ENCODE measurements around the gene ABAT. TPM values are rescaled to one million over a fixed set of nuclear protein-coding genes. Genes with fewer than 3 reads are reported as not detected.

Gene ABAT
- total and polyA plus RNA-seq, 5 donors from 2014 or later, result 2.3 to 13.9 (median 3.3) TPM

DNA sequence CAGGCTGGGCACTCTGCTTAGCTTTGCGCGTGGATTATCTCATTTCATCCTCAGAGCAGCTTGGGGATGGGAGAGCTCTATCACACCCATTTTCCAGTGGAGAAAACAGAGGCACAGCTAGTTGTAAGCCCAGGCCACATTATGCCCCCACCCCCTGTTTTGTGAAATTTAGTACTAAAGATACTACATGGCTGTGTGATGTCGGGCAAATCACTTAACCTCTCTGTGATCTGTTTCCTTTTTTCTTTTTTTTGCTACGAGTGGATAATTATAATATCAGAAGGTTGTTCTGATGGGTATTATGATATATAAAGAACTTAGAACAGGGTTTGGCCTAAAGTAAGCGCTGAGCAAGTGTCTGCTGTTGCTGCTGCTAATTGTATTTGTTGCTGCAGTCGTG, 41.6 kb downstream of the ABAT start:
- H3K9me3 ChIP-seq (ENCODE audit: control insufficient read depth in 2 of 2, low read length in 2 of 2), result peaks cover 3 to 7% of the 10 kb centered on the region in 2 experiments
- no peaks in the 10 kb centered on the region for H3K4me1 ChIP-seq (ENCODE audit: control insufficient read depth, insufficient read depth, low read length, poor library complexity, severe bottlenecking)
- Mint-ChIP-seq H3K27ac (no peak overlapping the region), H3K27me3 (no peaks in the 10 kb centered on the region), H3K9me3 (peaks cover 0 to 8% (median 0%) of the 10 kb centered on the region in 7 donors), H3K4me1 (peaks cover 3 to 6% (median 4%) of the 10 kb centered on the region in 4 donors), H3K36me3 (peaks cover 36% of the 10 kb centered on the region), H3K4me3 (no peak overlapping the region)
- no peak overlapping the region for H3K27ac ChIP-seq (ENCODE audit: insufficient read depth, low read length, poor library complexity, severe bottlenecking)
- H3K27me3 ChIP-seq (ENCODE audit: control insufficient read depth, insufficient read depth, low read length), result no peaks in the 10 kb centered on the region
- peaks cover 4% of the 10 kb centered on the region for H3K36me3 ChIP-seq (ENCODE audit: control insufficient read depth, insufficient read depth, low read length)
- DNase-seq, result no peak
- no peak overlapping the region for H3K4me3 ChIP-seq (ENCODE audit: low read depth, low read length)
- ATAC-seq (ENCODE audit: low read depth in 2 of 2), result no peak

DNA sequence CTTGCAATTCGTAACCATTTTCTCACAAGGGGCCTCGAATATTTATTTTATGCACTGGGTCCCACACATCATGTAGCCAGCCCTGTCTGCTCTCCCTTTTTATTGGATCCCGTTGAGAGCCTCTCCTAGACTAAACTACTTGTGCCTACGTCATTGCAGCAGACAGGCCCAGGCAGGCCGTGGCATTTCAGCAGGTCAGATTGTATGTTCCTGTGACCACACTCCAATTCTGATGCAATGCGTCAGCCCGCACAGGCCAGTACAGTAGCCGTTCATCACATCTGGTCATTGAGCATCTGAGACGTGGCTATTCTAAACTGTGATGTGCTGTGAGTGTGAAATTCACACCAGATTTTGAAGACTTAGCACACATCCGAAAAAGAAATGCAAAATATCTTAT, 42.2 kb downstream of the ABAT start:
- H3K9me3 ChIP-seq (ENCODE audit: control insufficient read depth in 2 of 2, low read length in 2 of 2), result peaks cover 3 to 7% of the 10 kb centered on the region in 2 experiments
- H3K36me3 ChIP-seq (ENCODE audit: control insufficient read depth, insufficient read depth, low read length), result peaks cover 4% of the 10 kb centered on the region
- no peaks in the 10 kb centered on the region for H3K27me3 Mint-ChIP-seq
- no peak overlapping the region for H3K27ac Mint-ChIP-seq
- H3K4me3 Mint-ChIP-seq, result no peak overlapping the region
- no peak for DNase-seq
- H3K4me1 ChIP-seq (ENCODE audit: control insufficient read depth, insufficient read depth, low read length, poor library complexity, severe bottlenecking), result no peaks in the 10 kb centered on the region
- H3K4me1 Mint-ChIP-seq, result peaks cover 3 to 8% (median 4%) of the 10 kb centered on the region in 4 donors
- H3K4me3 ChIP-seq (ENCODE audit: low read depth, low read length), result no peak overlapping the region
- no peaks in the 10 kb centered on the region for H3K27me3 ChIP-seq (ENCODE audit: control insufficient read depth, insufficient read depth, low read length)
- peaks cover 0 to 8% (median 0%) of the 10 kb centered on the region in 7 donors for H3K9me3 Mint-ChIP-seq
- no peak for ATAC-seq (ENCODE audit: low read depth in 2 of 2)
- H3K36me3 Mint-ChIP-seq, result peaks cover 32% of the 10 kb centered on the region
- no peak overlapping the region for H3K27ac ChIP-seq (ENCODE audit: insufficient read depth, low read length, poor library complexity, severe bottlenecking)

DNA sequence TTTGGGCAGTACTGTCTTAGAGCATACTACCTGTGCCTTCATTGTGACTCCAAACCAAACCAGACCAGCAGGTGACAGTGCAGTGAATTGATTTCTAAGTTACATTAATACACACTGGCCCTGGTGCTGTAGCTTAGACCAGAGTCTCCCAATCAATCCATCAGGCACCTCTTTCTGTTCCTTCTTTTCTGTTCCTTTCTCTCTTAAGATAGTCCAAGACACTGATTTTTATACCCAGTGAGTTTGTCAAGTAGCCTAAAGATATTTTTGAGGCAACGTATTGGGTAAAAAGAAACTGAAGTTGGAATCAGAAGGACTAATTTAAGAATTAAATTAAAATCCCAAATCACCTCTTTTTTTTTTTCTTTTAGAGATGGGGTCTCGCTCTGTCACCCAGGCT, 43.1 kb downstream of the ABAT start:
- DNase-seq (no peak), ATAC-seq (ENCODE audit: low read depth in 2 of 2) (no peak)
- Mint-ChIP-seq H3K36me3 (peaks cover 35% of the 10 kb centered on the region), H3K4me1 (peaks cover under 1 to 14% (median 5%) of the 10 kb centered on the region in 4 donors), H3K4me3 (no peak overlapping the region), H3K27me3 (no peaks in the 10 kb centered on the region), H3K27ac (no peak overlapping the region), H3K9me3 (peaks cover 0 to 8% (median 0%) of the 10 kb centered on the region in 7 donors)
- peaks cover 3 to 7% of the 10 kb centered on the region in 2 experiments for H3K9me3 ChIP-seq (ENCODE audit: control insufficient read depth in 2 of 2, low read length in 2 of 2)
- no peak overlapping the region for H3K27ac ChIP-seq (ENCODE audit: insufficient read depth, low read length, poor library complexity, severe bottlenecking)
- no peaks in the 10 kb centered on the region for H3K27me3 ChIP-seq (ENCODE audit: control insufficient read depth, insufficient read depth, low read length)
- no peak overlapping the region for H3K4me3 ChIP-seq (ENCODE audit: low read depth, low read length)
- peaks cover 4% of the 10 kb centered on the region for H3K36me3 ChIP-seq (ENCODE audit: control insufficient read depth, insufficient read depth, low read length)
- no peaks in the 10 kb centered on the region for H3K4me1 ChIP-seq (ENCODE audit: control insufficient read depth, insufficient read depth, low read length, poor library complexity, severe bottlenecking)

DNA sequence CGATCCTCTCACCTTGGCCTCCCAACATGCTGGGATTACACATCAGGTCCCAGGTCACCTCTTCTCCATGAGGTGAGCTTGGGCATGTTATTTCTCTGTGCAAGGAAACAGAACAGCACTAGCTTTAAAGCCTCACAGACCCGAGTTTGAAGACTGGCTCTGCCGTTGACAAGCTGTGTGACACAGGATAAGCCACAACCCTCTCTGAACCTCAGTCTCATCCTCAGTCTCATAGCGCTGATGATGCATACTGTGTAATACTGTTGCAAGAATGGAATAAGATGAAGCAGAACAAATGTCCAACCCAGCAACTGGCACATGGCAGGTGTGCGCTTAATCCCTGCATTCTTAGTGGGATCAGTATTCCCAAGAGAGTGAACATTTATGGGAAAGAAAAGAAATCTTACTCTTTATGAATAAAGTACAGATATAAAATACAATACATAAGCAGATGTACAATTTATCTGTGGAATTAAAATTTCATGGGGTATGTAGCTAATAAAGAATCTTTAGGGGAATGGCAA, 43.5 kb downstream of the ABAT start:
- no peak for DNase-seq
- Histone ChIP-seq H3K9me3 (ENCODE audit: control insufficient read depth in 2 of 2, low read length in 2 of 2) (peaks cover 3 to 7% of the 10 kb centered on the region in 2 experiments), H3K36me3 (ENCODE audit: control insufficient read depth, insufficient read depth, low read length) (peaks cover 4% of the 10 kb centered on the region), H3K4me3 (ENCODE audit: low read depth, low read length) (no peak overlapping the region), H3K27me3 (ENCODE audit: control insufficient read depth, insufficient read depth, low read length) (no peaks in the 10 kb centered on the region), H3K4me1 (ENCODE audit: control insufficient read depth, insufficient read depth, low read length, poor library complexity, severe bottlenecking) (no peaks in the 10 kb centered on the region), H3K27ac (ENCODE audit: insufficient read depth, low read length, poor library complexity, severe bottlenecking) (no peak overlapping the region)
- ATAC-seq (ENCODE audit: low read depth in 2 of 2), result no peak
- Mint-ChIP-seq H3K27ac (no peak overlapping the region), H3K9me3 (peaks cover 0 to 8% (median 0%) of the 10 kb centered on the region in 7 donors), H3K36me3 (peaks cover 35% of the 10 kb centered on the region), H3K27me3 (no peaks in the 10 kb centered on the region), H3K4me3 (no peak overlapping the region), H3K4me1 (peaks cover 0 to 14% (median 5%) of the 10 kb centered on the region in 4 donors)

DNA sequence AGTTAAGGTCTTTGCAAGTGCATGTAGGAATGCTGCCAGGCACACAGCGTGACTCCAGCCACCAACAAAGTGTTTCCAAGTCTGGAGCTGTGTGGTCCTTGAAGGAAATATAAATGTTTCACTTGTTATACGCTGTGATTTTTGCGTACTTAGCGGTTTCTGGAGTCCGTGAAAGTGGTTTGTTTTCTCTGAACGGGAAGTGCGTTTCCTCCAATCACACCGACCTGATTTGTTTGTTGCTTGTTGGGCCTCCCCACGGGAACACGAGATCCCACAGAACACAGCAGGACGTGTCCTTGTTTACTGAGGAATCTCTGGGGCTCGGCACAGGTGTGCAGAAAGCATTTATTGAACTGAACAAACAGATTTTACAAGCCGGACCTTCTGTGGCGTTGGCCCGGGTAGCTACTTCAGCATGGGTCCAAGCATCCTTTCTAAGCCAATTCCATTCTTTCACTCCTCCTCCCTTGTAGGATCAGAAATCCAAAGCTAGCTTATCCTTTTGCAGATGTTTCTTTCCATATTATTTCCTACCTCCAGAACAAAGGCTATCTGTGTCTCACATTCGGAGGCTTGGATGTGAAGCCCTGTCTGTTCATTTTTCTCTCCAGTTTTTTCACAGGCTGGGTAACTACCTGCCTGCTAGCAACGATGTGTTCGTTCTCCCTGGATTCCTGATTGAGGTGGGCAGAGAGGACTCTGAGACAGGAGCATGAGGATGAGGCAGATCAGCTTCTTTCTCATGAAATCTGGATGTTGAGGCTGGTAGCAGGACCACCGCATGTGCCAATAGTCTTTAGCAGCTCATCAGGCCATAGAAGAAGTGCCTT, 44.6 kb downstream of the ABAT start:
- Mint-ChIP-seq H3K4me3 (no peak overlapping the region), H3K9me3 (peaks cover 0 to 8% (median 0%) of the 10 kb centered on the region in 7 donors), H3K36me3 (peaks cover 27% of the 10 kb centered on the region), H3K27me3 (no peaks in the 10 kb centered on the region), H3K4me1 (peaks cover 0 to 14% (median 3%) of the 10 kb centered on the region in 4 donors), H3K27ac (no peak overlapping the region)
- Histone ChIP-seq H3K4me3 (ENCODE audit: low read depth, low read length) (no peak overlapping the region), H3K36me3 (ENCODE audit: control insufficient read depth, insufficient read depth, low read length) (peaks cover 4% of the 10 kb centered on the region), H3K4me1 (ENCODE audit: control insufficient read depth, insufficient read depth, low read length, poor library complexity, severe bottlenecking) (no peaks in the 10 kb centered on the region), H3K27ac (ENCODE audit: insufficient read depth, low read length, poor library complexity, severe bottlenecking) (no peak overlapping the region), H3K9me3 (ENCODE audit: control insufficient read depth in 2 of 2, low read length in 2 of 2) (peaks cover 3 to 7% of the 10 kb centered on the region in 2 experiments), H3K27me3 (ENCODE audit: control insufficient read depth, insufficient read depth, low read length) (no peaks in the 10 kb centered on the region)
- no peak for ATAC-seq (ENCODE audit: low read depth in 2 of 2)
- DNase-seq, result no peak

DNA sequence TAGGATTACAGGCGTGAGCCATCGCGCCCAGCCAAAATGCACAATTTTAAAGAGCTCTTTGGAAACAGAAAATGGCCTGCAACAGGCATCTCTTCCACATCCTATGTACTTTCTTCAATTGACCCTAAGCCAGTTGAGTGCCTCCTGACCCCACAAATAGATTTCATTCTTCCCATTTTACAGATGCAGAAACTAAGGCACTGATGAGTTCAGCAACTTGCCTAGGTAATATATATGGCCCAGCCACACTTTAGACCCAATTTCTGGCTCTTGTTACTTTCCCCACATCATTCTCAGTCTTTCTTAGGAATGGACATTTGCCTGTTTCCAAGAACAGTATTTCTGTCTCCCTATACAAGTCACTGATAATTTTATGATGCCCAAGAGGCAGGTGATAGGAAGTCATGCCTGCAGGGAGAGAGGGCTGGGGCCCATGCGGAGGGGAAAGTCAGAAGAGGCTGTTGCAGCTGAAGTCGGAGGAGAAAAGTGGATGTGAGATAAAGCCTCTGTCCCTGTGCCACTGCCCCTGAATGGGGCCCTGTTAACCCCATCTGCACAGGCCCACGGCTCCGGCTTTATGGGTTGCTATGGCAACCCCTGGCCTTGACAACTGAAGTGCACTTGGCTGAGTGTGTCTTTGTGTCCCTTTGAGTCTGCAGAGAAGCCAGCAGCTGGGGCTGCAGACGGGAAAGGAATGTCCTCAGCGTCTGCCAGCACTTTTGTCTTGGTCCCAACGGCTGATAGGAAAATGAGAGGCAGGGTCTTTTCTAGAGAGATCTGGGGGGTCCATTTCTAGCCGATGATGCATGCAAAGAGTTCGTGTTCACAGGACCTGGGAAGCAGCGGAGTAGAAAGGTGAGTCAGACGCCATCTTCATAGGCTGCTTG, 45.9 kb downstream of the ABAT start:
- Mint-ChIP-seq H3K4me3 (no peak overlapping the region), H3K27ac (no peak overlapping the region), H3K36me3 (peaks cover 19% of the 10 kb centered on the region), H3K4me1 (peaks cover 0 to 9% (median 4%) of the 10 kb centered on the region in 4 donors), H3K27me3 (no peaks in the 10 kb centered on the region), H3K9me3 (peaks cover 0 to 8% (median 0%) of the 10 kb centered on the region in 7 donors)
- Histone ChIP-seq H3K4me1 (ENCODE audit: control insufficient read depth, insufficient read depth, low read length, poor library complexity, severe bottlenecking) (no peaks in the 10 kb centered on the region), H3K4me3 (ENCODE audit: low read depth, low read length) (no peak overlapping the region), H3K9me3 (ENCODE audit: control insufficient read depth in 2 of 2, low read length in 2 of 2) (peaks cover 3 to 7% of the 10 kb centered on the region in 2 experiments), H3K36me3 (ENCODE audit: control insufficient read depth, insufficient read depth, low read length) (peaks cover 4% of the 10 kb centered on the region), H3K27ac (ENCODE audit: insufficient read depth, low read length, poor library complexity, severe bottlenecking) (no peak overlapping the region), H3K27me3 (ENCODE audit: control insufficient read depth, insufficient read depth, low read length) (no peaks in the 10 kb centered on the region)
- no peak for DNase-seq
- no peak for ATAC-seq (ENCODE audit: low read depth in 2 of 2)

DNA sequence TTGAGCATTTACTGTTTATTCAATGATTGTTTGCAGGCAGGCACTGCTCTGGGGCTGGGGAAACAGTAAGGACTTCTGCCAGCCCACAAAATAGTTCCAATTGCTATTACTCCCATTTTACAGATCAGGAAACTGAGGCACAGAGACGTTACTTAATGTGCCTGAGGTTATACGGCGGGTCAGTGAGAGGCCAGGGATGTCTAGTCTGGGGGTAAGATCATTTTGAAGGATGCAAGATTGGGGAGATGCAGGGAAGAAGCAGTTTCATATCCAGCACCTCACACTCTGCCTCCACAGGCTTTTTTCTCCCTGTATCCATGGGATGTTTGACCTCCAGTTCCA, 46.5 kb downstream of the ABAT start:
- Histone ChIP-seq H3K9me3 (ENCODE audit: control insufficient read depth in 2 of 2, low read length in 2 of 2) (peaks cover 3 to 7% of the 10 kb centered on the region in 2 experiments), H3K27ac (ENCODE audit: insufficient read depth, low read length, poor library complexity, severe bottlenecking) (no peak overlapping the region), H3K4me3 (ENCODE audit: low read depth, low read length) (no peak overlapping the region), H3K36me3 (ENCODE audit: control insufficient read depth, insufficient read depth, low read length) (peaks cover 4% of the 10 kb centered on the region), H3K4me1 (ENCODE audit: control insufficient read depth, insufficient read depth, low read length, poor library complexity, severe bottlenecking) (no peaks in the 10 kb centered on the region), H3K27me3 (ENCODE audit: control insufficient read depth, insufficient read depth, low read length) (no peaks in the 10 kb centered on the region)
- DNase-seq (no peak), ATAC-seq (ENCODE audit: low read depth in 2 of 2) (no peak)
- peaks cover 16% of the 10 kb centered on the region for H3K36me3 Mint-ChIP-seq
- peaks cover 0 to 8% (median 0%) of the 10 kb centered on the region in 7 donors for H3K9me3 Mint-ChIP-seq
- H3K27ac Mint-ChIP-seq, result no peak overlapping the region
- H3K27me3 Mint-ChIP-seq, result no peaks in the 10 kb centered on the region
- no peak overlapping the region for H3K4me3 Mint-ChIP-seq
- peaks cover 0 to 10% (median 5%) of the 10 kb centered on the region in 4 donors for H3K4me1 Mint-ChIP-seq
